Keratinocyte (primary cell): Measurements from ENCODE around the gene RCVRN. TPM values are rescaled to one million over a fixed set of nuclear protein-coding genes. Genes with fewer than 3 reads are reported as not detected.
"Not testable (repeated sequence)": the region's sequence is repeated elsewhere in the genome, so short reads cannot be mapped to it uniquely, and the experiment has no call there.

Experiments used
- DNase-seq: peaks from one replicate; pipeline ENCODE4 v3.0.0-alpha.2; 2011; ENCODE audit warnings: low read depth, missing footprints, low spot score
- FAIRE-seq: peaks from 2 replicates; lab custom pipeline; 2011; peaks lifted over from hg19 to GRCh38; lab: Jason Lieb, UNC
- H2AFZ ChIP-seq: 2 replicates; pipeline ENCODE4 v1.6.0; 2012; ENCODE audit warnings: low read length, control low read depth, inconsistent platforms; ENCODE audit not compliant: control insufficient read depth
- H3K27ac ChIP-seq: 2 replicates; pipeline ENCODE4 v1.5.1; 2011; ENCODE audit warnings: low read length; ENCODE audit not compliant: control insufficient read depth, insufficient read depth
- H3K27me3 ChIP-seq: 3 replicates; pipeline ENCODE4 v1.6.0; 2011; ENCODE audit warnings: low read length; ENCODE audit not compliant: control insufficient read depth, insufficient read depth; ENCODE audit errors: extremely low read depth
- H3K36me3 ChIP-seq, 2 experiments: 2 replicates in 1 of 2; 3 replicates in 1 of 2; pipeline ENCODE4 v1.5.1; 2011; ENCODE audit warnings: low read length in 2 of 2, mild to moderate bottlenecking in 1 of 2; ENCODE audit not compliant: control insufficient read depth in 2 of 2, insufficient read depth in 2 of 2; ENCODE audit errors: extremely low read depth in 1 of 2
- H3K4me1 ChIP-seq: 3 replicates; pipeline ENCODE4 v1.5.1; 2011; ENCODE audit warnings: low read length; ENCODE audit not compliant: control insufficient read depth, insufficient read depth; ENCODE audit errors: extremely low read depth
- H3K4me2 ChIP-seq: 3 replicates; pipeline ENCODE4 v1.6.0; 2011; ENCODE audit warnings: low read depth, low read length; ENCODE audit not compliant: control insufficient read depth, insufficient read depth; ENCODE audit errors: extremely low read depth
- H3K4me3 ChIP-seq, 3 experiments: fragments of 200-600 bp in 1 of 3; sonication (generic) in 1 of 3; 2 replicates in 2 of 3; 3 replicates in 1 of 3; pipeline ENCODE4 v1.5.1; 2011 to 2016; ENCODE audit warnings: low read length in 3 of 3, mild to moderate bottlenecking in 3 of 3, control low read depth in 2 of 3, inconsistent platforms in 1 of 3, low read depth in 1 of 3, mixed read lengths in 1 of 3, mixed run types in 1 of 3, moderate library complexity in 1 of 3; ENCODE audit not compliant: control insufficient read depth in 2 of 3, insufficient read depth in 2 of 3; ENCODE audit errors: extremely low read depth in 1 of 3
- H3K79me2 ChIP-seq: 2 replicates; pipeline ENCODE4 v1.6.0; 2012; ENCODE audit warnings: low read length; ENCODE audit not compliant: control insufficient read depth, insufficient read depth
- H3K9ac ChIP-seq: 3 replicates; pipeline ENCODE4 v1.6.0; 2011; ENCODE audit warnings: low read length; ENCODE audit not compliant: control insufficient read depth, insufficient read depth; ENCODE audit errors: extremely low read depth
- H3K9me1 ChIP-seq: 3 replicates; pipeline ENCODE4 v1.6.0; 2011; ENCODE audit warnings: low read length; ENCODE audit not compliant: control insufficient read depth, insufficient read depth; ENCODE audit errors: extremely low read depth
- H3K9me3 ChIP-seq: 2 replicates; pipeline ENCODE4 v1.5.1; 2012; ENCODE audit warnings: low read depth, low read length; ENCODE audit not compliant: control insufficient read depth
- H4K20me1 ChIP-seq: 3 replicates; pipeline ENCODE4 v1.6.0; 2011; ENCODE audit warnings: low read length; ENCODE audit not compliant: control insufficient read depth, insufficient read depth; ENCODE audit errors: extremely low read depth
- CTCF ChIP-seq, 3 experiments: IDR thresholded peaks in 1 of 3; conservative IDR thresholded peaks in 1 of 3; optimal IDR thresholded peaks in 1 of 3; 2 replicates in 2 of 3; 3 replicates in 1 of 3; pipeline versions ENCODE3 to v1.5.1; 2011; ENCODE audit warnings: low read length in 3 of 3, mild to moderate bottlenecking in 3 of 3, moderate library complexity in 2 of 3, control low read depth in 1 of 3, inconsistent platforms in 1 of 3; ENCODE audit not compliant: insufficient read depth in 2 of 3; ENCODE audit errors: extremely low read depth in 1 of 3
- EZH2 ChIP-seq: IDR thresholded peaks from one replicate; pipeline ENCODE4 v1.6.1; 2012; ENCODE audit warnings: inconsistent platforms, mild to moderate bottlenecking, low read length, moderate library complexity
- dilution Hi-C: fragments of 300-500 bp; cut with MboI; formaldehyde crosslinking; loops from one replicate; pipeline ENCODE4 v1.7.0; 2020; ENCODE audit warnings: low sequenced_read_pairs; ENCODE audit not compliant: extremely low pct_ligation_motif_present
- polyA plus RNA-seq, 5 experiments: library from polyadenylated mRNA; depleted of rRNA in 3 of 5; stranded (reverse) in 3 of 5; stranded (forward) in 1 of 5; unstranded in 1 of 5; fragments of >200 nt; gene quantifications; 1 replicate in 1 of 5; 2 replicates in 3 of 5; 3 replicates in 1 of 5; pipeline versions ENCODE4 v1.2.1 to v1.2.3, GENCODE V29; 2011 to 2012; ENCODE audit warnings: missing spikeins in 2 of 5, low read depth in 1 of 5, low replicate concordance in 1 of 5

The RCVRN gene
- polyA plus RNA-seq, 1 donor (not counting 4 experiments of a cell fraction or from before 2014, with no cell fraction given) = not detected

DNA sequence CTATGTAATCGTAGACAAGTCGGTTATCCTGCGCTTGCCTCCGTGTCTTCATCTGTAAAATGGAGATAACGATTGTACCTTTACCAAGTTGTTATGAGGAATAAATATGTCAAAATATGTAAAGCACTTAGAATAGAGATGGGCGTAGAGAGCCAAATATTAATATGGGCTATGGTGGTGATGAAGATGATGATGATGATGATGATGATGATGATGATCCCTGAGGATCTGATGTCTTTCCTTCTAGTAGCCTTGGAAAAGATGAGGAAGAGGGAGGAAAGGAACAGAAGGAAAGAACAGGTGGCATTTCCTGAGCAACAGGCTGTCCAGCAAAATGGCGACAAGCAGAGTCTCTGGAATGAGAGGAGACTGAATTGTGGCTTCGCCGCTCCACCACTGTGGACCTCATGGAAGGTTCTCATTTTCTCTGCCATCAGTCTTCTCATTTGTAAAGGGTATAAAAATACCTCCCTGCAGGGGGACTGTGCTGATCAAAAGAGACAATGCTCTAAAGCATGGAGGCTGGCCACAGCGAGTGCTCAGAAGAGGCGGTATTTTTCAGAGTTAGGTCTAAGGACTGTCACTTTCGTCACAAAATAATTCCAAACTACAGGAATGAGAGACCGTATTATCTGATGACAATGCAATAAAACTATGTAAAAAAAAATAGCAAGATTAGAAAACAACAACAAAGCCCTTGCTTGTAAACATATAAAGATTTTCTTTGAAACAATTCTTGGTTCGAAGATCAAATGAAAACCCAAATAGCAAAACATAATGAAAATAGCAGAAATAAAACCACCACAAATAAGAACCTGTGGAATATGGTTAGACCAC is 17.2 kb upstream of the RCVRN start:
- no peak overlapping the region for H3K4me3 ChIP-seq
- no peaks in the 10 kb centered on the region for H3K36me3 ChIP-seq
- no peaks in the 10 kb centered on the region for H3K9me3 ChIP-seq
- DNase-seq (no peak), FAIRE-seq (no peak)
- dilution Hi-C loops = no loop called here
- H3K79me2 ChIP-seq = no peaks in the 10 kb centered on the region
- no peak overlapping the region for H3K27ac ChIP-seq
- no peak overlapping the region for H2AFZ ChIP-seq
- no peaks in the 10 kb centered on the region for H3K27me3 ChIP-seq
- H3K9ac ChIP-seq = no peak overlapping the region
- H4K20me1 ChIP-seq = no peaks in the 10 kb centered on the region
- no peak overlapping the region for H3K4me2 ChIP-seq
- TF ChIP-seq CTCF (optimal IDR thresholded peaks at IDR 0.05 in 1 of 3, IDR thresholded peaks at IDR 0.05 in 1 of 3, conservative IDR thresholded peaks at IDR 0.05 in 1 of 3; ENCODE audit: extremely low read depth in 1 of 3, insufficient read depth in 2 of 3, low read length in 3 of 3) = no peak
- TF ChIP-seq EZH2 = no peak
- no peaks in the 10 kb centered on the region for H3K9me1 ChIP-seq
- H3K4me1 ChIP-seq = no peaks in the 10 kb centered on the region

DNA sequence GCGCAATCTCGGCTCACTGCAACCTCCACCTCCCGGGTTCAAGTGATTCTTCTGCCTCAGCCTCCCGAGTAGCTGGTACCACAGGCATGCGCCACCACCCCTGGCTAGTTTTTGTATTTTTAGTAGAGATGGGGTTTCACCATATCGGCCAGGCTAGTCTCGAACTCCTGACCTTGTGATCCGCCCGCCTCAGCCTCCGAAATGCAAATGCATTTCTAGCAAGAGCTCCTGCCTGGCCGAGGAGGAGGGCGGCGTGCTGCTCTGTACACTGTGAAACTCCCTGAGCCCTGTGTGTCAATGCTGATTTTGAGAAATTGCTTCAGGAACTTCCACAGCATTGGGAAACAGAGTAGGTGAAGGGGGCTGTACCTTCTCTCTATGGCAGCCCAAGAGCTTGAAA is 16.1 kb upstream of the RCVRN start:
- H4K20me1 ChIP-seq, FAIRE-seq, H3K9me1 ChIP-seq, H3K9me3 ChIP-seq, H3K9ac ChIP-seq, dilution Hi-C loops, H2AFZ ChIP-seq, H3K36me3 ChIP-seq, H3K4me3 ChIP-seq, H3K4me2 ChIP-seq, DNase-seq, H3K27me3 ChIP-seq, H3K79me2 ChIP-seq, H3K27ac ChIP-seq, H3K4me1 ChIP-seq: not testable (repeated sequence)
